MM.1S (cell line): ENCODE measurements around the gene TSPAN5.

Experiments used
- EZH2 ChIP-seq: fragments of 300-600 bp; sonication (generic); optimal IDR thresholded peaks from 2 replicates; pipeline ENCODE3; 2017; ENCODE audit warnings: low read depth, mild to moderate bottlenecking, antibody characterized with exemption, low read length, mixed read lengths
- EZH2phosphoT487 ChIP-seq: fragments of 300-600 bp; sonication (generic); IDR thresholded peaks from 2 replicates; pipeline ENCODE4 v1.6.1; 2018; ENCODE audit warnings: antibody characterized with exemption, low read length
- TF ChIP-seq, protein P1 (sequence below): fragments of 300-600 bp; sonication (generic); IDR thresholded peaks from 2 replicates; pipeline ENCODE4 v1.5.1; 2016; ENCODE audit warnings: antibody characterized with exemption, low read length, mixed read lengths

DNA sequence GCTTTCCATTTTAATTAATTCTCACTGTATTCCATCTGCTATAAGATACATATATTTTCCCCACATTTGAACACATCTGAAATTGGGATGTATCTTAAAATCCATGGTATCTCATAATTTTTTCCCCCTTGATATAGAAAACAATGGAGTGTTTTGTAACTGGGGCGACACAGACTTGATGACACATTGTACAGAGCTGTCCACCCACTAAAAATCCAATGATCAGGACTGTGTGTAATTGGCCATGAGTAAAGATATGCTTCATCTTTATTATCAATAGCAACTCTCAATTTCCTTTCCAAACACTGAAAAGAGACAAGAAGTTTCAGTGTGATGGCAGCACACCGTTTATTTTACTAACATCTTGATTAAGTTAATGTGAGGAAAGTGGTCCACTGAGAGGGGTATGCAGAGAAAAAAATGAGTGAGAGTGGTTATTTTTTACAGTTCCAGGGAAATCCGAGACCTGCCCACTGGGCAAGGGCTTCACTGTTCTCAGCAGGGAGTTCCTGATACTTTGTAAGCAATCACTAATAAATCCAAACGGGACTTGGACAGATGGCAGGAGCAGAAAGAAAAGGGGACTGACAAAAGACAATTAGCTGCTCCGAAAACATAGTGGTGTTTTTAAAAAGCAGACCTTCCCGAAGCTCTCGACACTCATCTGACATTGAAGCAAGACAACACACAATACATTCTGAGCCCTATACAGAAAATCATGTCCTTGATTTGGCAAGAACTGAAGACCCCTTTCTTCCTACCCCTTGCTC, 149.4 kb downstream of the TSPAN5 start:
- no peak for TF ChIP-seq EZH2
- TF ChIP-seq, protein P1, sequence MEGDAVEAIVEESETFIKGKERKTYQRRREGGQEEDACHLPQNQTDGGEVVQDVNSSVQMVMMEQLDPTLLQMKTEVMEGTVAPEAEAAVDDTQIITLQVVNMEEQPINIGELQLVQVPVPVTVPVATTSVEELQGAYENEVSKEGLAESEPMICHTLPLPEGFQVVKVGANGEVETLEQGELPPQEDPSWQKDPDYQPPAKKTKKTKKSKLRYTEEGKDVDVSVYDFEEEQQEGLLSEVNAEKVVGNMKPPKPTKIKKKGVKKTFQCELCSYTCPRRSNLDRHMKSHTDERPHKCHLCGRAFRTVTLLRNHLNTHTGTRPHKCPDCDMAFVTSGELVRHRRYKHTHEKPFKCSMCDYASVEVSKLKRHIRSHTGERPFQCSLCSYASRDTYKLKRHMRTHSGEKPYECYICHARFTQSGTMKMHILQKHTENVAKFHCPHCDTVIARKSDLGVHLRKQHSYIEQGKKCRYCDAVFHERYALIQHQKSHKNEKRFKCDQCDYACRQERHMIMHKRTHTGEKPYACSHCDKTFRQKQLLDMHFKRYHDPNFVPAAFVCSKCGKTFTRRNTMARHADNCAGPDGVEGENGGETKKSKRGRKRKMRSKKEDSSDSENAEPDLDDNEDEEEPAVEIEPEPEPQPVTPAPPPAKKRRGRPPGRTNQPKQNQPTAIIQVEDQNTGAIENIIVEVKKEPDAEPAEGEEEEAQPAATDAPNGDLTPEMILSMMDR: no peak
- no peak for TF ChIP-seq EZH2phosphoT487
